Hepatocyte (in vitro differentiated cells): Measurements from ENCODE around the gene BAZ2B. TPM values are rescaled to one million over a fixed set of nuclear protein-coding genes. Genes with fewer than 3 reads are reported as not detected.
A peak's percentile ranks its signal among the peaks of the same experiment; 100 is the strongest.

ENCODE experiments used
- DNase-seq: peaks from one replicate; pipeline ENCODE4 v3.0.0-alpha.2; 2016; ENCODE audit warnings: low spot score
- H2AFZ ChIP-seq: fragments of 200-600 bp; sonication (generic); 2 replicates; pipeline ENCODE4 v1.6.0; 2016; ENCODE audit warnings: antibody characterized with exemption, mild to moderate bottlenecking
- H3K27ac ChIP-seq: fragments of 200-600 bp; sonication (generic); 2 replicates; pipeline ENCODE4 v1.5.1; 2016; ENCODE audit warnings: mild to moderate bottlenecking
- H3K27me3 ChIP-seq: fragments of 200-600 bp; sonication (generic); 2 replicates; pipeline ENCODE4 v1.6.1; 2016
- H3K36me3 ChIP-seq: fragments of 200-600 bp; sonication (generic); replicated peaks from 2 replicates; pipeline ENCODE4 v1.5.1; 2016; ENCODE audit warnings: low read depth; ENCODE audit not compliant: insufficient read depth
- H3K4me1 ChIP-seq: fragments of 200-600 bp; sonication (generic); 2 replicates; pipeline ENCODE4 v1.5.1; 2016; ENCODE audit warnings: mild to moderate bottlenecking, moderate library complexity; ENCODE audit not compliant: insufficient read depth
- H3K4me2 ChIP-seq: fragments of 200-600 bp; sonication (generic); 2 replicates; pipeline ENCODE4 v1.6.0; 2016
- H3K4me3 ChIP-seq: fragments of 200-600 bp; sonication (generic); 2 replicates; pipeline ENCODE4 v1.5.1; 2016; ENCODE audit warnings: mild to moderate bottlenecking
- H3K79me2 ChIP-seq: fragments of 200-600 bp; sonication (generic); 2 replicates; pipeline ENCODE4 v1.6.0; 2017; ENCODE audit warnings: mild to moderate bottlenecking
- H3K9me2 ChIP-seq: fragments of 200-600 bp; sonication (generic); replicated peaks from 2 replicates; pipeline ENCODE4 v1.6.0; 2017; ENCODE audit warnings: mild to moderate bottlenecking; ENCODE audit not compliant: insufficient read depth
- H3K9me3 ChIP-seq: fragments of 200-600 bp; sonication (generic); 2 replicates; pipeline ENCODE4 v1.5.1; 2016; ENCODE audit warnings: low read depth, mild to moderate bottlenecking
- H4K20me1 ChIP-seq: fragments of 200-600 bp; sonication (generic); 2 replicates; pipeline ENCODE4 v1.6.0; 2016; ENCODE audit warnings: mild to moderate bottlenecking; ENCODE audit not compliant: insufficient read depth, poor library complexity, severe bottlenecking
- CTCF ChIP-seq: fragments of 200-600 bp; sonication (generic); IDR thresholded peaks from 2 replicates; pipeline ENCODE4 v1.5.1; 2016; ENCODE audit warnings: antibody characterized with exemption, mild to moderate bottlenecking; ENCODE audit not compliant: poor library complexity
- EZH2 ChIP-seq: fragments of 200-600 bp; sonication (generic); IDR thresholded peaks from 2 replicates; pipeline ENCODE4 v1.6.1; 2016; ENCODE audit warnings: antibody characterized with exemption, mild to moderate bottlenecking, borderline replicate concordance
- EZH2phosphoT487 ChIP-seq: fragments of 200-600 bp; sonication (generic); IDR thresholded peaks from one replicate; pipeline ENCODE4 v1.6.1; 2018; ENCODE audit warnings: antibody characterized with exemption, mild to moderate bottlenecking, low read depth, moderate library complexity; ENCODE audit not compliant: unreplicated experiment, severe bottlenecking
- whole genome bisulfite sequencing: methylation state at CpG from one replicate; pipeline ENCODE4 v1.1.6; 2016; ENCODE audit warnings: low lambda C conversion rate; ENCODE audit errors: missing lambda C conversion rate; 5-methylcytosine and 5-hydroxymethylcytosine counted together
- polyA plus RNA-seq: library from polyadenylated mRNA; unstranded; fragments of >200 nt; fragmentation: Nextera tagmentation; extraction: Ambion mirVana; gene quantifications from 2 replicates; pipeline ENCODE4 v1.2.1, GENCODE V29; 2016
- total RNA-seq: library from RNA; depleted of rRNA; stranded (reverse); fragments of >200 nt; gene quantifications from 2 replicates; pipeline ENCODE4 v1.2.3, GENCODE V29; 2014

Gene BAZ2B
- total and polyA plus RNA-seq, 2 experiments from 2014 or later = 40.7 to 83.3 TPM

GRCh38 chr2:159608108-159608507 is 8.2 kb downstream of the BAZ2B start:
- Histone ChIP-seq H3K79me2 (peaks cover 94% of the 10 kb centered on the region), H4K20me1 (peaks cover 19% of the 10 kb centered on the region), H3K9me2 (no peaks in the 10 kb centered on the region), H3K4me3 (no peak overlapping the region), H2AFZ (no peak overlapping the region), H3K27ac (no peak overlapping the region), H3K4me1 (peaks cover 44% of the 10 kb centered on the region), H3K9me3 (no peaks in the 10 kb centered on the region), H3K4me2 (no peak overlapping the region), H3K27me3 (no peaks in the 10 kb centered on the region), H3K36me3 (no peaks in the 10 kb centered on the region)
- DNase-seq = no peak
- 96% methylated on average over 6 of the region's 6 CpGs for WGBS
- TF ChIP-seq EZH2 = no peak
- TF ChIP-seq CTCF = no peak
- TF ChIP-seq EZH2phosphoT487 = no peak

- no peak overlapping the region for H2AFZ ChIP-seq
- no peak for DNase-seq
- no peaks in the 10 kb centered on the region for H3K9me3 ChIP-seq
- no peak for TF ChIP-seq EZH2phosphoT487
- no peak for TF ChIP-seq EZH2
- TF ChIP-seq CTCF = no peak
- H3K4me1 ChIP-seq = peaks cover 27% of the 10 kb centered on the region
- no peak overlapping the region for H3K4me3 ChIP-seq
- no peaks in the 10 kb centered on the region for H3K9me2 ChIP-seq
- peak overlapping the region; percentile 30 for H3K4me2 ChIP-seq
- no peak overlapping the region for H3K27ac ChIP-seq
- H3K36me3 ChIP-seq = no peaks in the 10 kb centered on the region
- WGBS = 27% methylated on average over 2 of the region's 2 CpGs
- H3K79me2 ChIP-seq = peaks cover 92% of the 10 kb centered on the region
- no peaks in the 10 kb centered on the region for H3K27me3 ChIP-seq
- H4K20me1 ChIP-seq = peaks cover 19% of the 10 kb centered on the region
These were observed 10.1 kb downstream of the BAZ2B start for GRCh38 chr2:159606287-159606686.

- WGBS = 11% methylated on average over 3 of the region's 3 CpGs
- H2AFZ ChIP-seq = no peak overlapping the region
- no peak overlapping the region for H3K4me3 ChIP-seq
- no peaks in the 10 kb centered on the region for H3K9me2 ChIP-seq
- H3K36me3 ChIP-seq = no peaks in the 10 kb centered on the region
- no peak for TF ChIP-seq EZH2phosphoT487
- TF ChIP-seq EZH2 = no peak
- no peak for TF ChIP-seq CTCF
- no peaks in the 10 kb centered on the region for H3K9me3 ChIP-seq
- peak overlapping the region; percentile 30 for H3K4me2 ChIP-seq
- no peaks in the 10 kb centered on the region for H3K27me3 ChIP-seq
- DNase-seq = no peak
- no peak overlapping the region for H3K27ac ChIP-seq
- H4K20me1 ChIP-seq = peaks cover 19% of the 10 kb centered on the region
- peaks cover 92% of the 10 kb centered on the region for H3K79me2 ChIP-seq
- peaks cover 20% of the 10 kb centered on the region for H3K4me1 ChIP-seq
These were observed 10.7 kb downstream of the BAZ2B start for GRCh38 chr2:159605441-159606178.
